HG03095 (cell line): ENCODE results near the gene PHLDB1.
"Not testable (repeated sequence)": the region's sequence is repeated elsewhere in the genome, so short reads cannot be mapped to it uniquely, and the experiment has no call there.

ENCODE experiments used
- ATAC-seq: cut with Tn5 transposase; IDR thresholded peaks from one replicate; pipeline ENCODE4 v1.9.1; 2021; ENCODE audit warnings: moderate library complexity; ENCODE audit not compliant: unreplicated experiment

PHLDB1 gene

DNA sequence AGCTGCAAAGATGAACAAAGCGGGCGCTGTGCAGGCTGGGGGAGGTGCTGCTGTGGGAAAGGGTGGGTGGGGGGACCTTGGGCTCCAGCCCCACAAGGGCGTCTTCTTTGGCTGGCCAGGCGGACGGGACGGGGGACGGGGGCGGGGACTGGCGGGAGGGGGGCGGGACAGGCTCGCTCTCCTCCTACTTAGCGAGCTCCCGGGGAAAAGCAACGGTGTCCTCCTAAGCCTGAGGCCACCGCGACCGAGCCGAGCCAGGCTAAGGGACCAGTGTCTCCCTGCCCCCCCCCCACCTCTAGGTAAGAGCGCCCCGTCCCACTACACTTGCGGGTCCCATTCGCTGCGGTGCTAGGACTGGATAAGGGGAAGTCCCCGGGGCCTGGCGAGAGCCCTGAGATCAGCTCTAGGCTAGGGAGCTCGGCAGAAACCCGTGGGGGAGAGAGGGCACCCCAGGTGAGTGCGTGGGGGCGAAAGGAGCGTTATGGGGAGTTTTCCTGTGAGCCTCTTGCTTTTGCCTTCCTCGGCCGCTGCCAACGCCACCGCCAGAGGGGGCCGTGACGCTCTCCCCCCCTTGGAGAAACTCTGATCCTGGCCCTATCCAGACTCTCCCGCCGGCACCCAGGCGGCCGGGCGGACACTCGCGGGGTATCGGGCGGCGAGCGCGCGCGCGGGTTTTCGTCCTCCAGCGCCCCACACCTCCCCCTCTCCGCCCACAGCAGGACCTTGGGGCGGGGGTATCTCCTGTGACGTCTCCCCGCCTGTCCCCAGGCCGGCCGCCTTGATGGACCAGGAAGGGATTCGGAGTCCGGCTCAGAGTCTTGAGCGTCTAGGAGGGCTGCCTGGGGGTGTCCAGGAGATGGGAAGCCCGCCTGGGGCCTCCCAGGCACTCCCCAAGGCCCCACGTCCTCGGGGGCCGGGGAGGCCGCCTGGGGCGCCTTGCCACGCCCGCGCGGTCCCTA is at the start of gene PHLDB1:
Gene PHLDB1 (plus strand): TSS at position 215 of the 959 bp plus-strand sequence. CDS start 6,222 bp downstream, outside the sequence.
- no peak for ATAC-seq

DNA sequence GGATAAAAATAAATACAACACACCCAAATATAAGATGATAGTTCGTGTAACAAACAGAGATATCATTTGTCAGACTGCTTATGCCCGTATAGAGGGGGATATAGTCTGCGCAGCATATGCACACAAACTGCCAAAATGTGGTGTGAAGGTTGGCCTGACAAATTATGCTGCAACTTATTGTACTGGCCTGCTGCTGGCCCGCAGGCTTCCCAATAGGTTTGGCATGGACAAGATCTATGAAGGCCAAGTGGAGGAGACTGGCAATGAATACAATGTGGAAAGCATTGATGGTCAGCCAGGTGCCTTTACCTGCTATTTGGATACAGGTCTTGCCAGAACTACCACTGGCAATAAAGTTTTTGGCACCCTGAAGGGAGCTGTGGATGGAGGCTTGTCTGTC is 46.6 kb upstream of the PHLDB1 start:
- no peak for ATAC-seq

DNA sequence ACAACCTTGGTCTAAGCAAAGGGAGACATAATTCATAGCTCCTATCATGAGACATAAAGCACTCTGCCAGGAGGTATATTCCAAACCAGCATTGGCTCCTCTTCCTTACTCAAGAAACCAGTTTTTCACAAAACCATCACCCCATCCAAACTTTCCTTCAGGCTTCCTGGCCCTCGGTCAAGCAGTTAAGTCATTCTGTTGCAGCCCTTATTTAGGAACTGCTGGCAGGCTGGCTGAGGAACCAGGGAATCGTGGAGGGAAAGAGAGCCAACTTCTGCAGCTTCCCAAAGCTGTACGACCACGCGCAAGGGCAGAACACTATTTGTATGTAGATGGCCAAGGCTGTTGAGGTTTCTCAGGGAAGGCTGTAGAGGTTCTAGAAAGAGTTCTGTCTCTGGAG is 42.4 kb upstream of the PHLDB1 start:
- ATAC-seq: no peak

DNA sequence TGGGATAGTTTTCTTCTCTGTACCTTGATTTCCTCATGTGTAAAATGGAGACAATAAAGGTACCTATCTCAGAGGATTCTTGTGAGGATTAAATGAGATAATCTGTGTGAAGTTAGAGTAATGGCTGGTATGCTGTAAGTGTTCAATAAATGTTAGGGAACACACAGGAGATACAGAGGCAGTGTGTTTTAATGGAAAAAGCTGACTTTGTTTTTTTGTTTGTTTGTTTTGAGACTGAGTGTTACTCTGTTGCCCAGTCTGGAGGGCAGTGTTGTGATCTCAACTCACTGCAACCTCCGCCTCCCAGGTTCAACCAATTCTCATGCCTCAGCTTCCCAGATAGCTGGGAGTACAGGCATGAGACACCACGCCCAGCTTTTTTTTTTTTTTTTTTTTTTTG is 37.7 kb upstream of the PHLDB1 start:
- ATAC-seq: no peak

DNA sequence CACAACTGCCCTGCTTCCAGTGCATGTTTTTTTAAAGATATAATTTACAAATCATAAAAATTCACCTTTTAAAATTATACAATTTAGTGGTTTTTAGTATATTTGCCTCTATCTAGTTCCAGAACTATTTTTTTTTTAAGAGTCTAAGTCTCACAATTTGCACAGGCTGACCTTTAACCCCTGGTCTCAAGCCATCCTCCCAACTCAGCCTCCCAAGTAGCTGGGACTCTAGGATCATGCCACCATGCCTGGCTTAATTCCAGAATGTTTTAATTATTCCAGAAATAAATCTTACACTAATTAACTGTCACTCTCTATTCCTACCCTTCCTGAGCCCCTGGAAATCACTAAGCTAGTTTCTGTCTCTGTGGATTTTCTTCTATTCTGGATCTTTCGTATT is 36.6 kb upstream of the PHLDB1 start:
- no peak for ATAC-seq

DNA sequence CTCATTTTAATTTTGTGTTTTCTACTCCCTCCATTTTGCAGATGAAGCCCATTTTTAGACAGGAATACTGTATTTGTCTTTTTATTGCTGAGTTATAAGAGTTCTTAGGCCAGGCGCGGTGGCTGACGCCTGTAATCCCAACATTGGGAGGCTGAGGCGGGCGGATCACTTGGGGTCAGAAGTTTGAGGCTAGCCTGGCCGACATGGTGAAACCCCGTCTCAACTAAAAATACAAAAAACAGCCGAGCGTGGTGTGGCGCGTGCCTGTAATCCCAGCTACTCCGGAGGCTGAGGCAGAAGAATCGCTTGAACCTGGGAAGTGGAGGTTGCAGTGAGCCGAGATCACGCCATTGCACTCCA is 35.7 kb upstream of the PHLDB1 start:
- ATAC-seq: not testable (repeated sequence)

DNA sequence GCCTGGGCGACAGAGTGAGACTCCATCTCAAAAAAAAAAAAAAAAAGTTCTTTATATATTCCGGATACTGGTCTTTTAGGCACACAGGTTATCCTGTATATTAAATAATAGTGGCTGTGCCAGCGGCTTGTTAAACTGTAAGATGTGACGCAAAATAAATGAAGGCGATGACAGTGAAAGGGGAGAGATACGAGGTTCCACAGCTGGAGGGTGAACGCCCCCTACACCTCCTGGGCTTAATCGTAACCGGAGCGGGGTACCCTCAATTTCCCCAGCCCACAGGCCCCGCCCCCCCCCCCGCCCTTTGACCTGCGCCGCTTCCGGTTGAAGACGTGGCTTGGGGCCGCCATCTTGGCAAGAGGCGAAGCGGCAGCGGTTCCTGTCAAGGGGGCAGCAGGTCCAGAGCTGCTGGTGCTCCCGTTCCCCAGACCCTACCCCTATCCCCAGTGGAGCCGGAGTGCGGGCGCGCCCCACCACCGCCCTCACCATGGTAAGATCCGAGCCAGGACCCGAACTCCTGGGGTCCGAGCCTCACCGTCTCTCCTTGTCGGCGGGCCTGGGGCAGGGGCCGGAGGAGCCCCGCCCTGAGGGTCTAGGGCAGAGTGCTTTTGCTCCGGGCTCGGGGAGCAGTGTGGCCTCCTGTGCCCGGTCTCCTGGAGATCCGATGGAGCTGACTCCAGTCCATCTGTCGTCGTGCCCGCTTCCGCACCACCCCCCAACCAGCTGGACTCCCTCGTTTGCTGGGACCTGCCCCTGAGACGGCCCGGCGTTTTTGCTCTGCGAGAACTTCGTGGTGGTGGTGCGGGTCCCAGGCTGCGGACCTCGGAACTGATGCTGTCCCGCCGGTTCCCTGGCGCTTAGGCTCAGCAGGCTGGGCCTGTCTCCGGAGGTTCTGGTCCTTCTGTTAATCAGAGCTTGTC is 35.1 kb upstream of the PHLDB1 start, which contains the start of gene ARCN1:
Gene ARCN1 (plus strand): TSS at position 349 of the 920 bp plus-strand sequence. CDS start 139 bp downstream, at position 488.
- no peak for ATAC-seq

DNA sequence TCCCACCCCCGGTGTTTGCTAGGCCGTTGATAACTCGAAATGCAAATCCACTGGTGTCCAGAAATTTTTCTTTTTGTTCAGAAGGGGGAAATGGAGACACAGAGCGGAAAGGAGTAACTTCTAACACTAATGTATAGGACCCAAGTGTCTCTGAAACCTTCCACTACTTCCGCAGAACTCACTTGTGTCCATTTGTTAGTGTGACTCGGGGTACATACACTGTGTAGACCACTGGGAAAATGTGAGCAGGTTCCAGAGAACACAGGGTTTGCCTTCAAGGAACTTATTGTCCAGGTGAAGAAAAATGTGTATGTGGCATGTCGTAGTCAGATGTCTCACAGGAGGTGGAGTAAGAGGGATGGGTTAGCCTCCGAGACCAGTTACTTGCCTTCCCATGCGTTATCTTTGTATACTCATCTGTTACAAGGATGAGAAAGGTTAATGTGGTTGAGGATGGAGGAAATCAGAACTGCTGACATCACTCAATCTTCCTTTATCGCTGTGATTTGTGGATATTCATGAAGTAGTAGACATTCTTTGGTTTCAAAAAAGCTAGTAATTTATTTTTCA is 34.3 kb upstream of the PHLDB1 start:
- ATAC-seq: no peak

DNA sequence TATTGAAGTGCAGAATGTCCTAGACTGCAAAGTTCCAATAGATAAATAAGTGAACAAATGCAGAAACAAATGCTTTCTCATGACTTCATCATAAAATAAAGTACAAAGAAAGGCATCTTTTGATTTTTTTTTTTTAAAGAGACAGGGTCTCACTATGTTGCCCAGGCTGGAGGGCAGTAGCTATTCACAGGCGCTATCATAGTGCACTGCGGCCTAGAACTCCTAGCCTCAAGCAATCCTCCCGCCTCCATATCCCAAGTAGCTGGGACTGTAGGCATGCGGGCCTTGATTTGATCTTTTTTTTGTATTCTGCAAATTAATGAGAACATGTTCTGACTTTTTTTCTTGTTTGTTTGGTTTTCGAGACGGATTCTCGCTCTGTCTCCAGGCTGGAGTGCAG is 32.8 kb upstream of the PHLDB1 start:
- ATAC-seq: no peak

DNA sequence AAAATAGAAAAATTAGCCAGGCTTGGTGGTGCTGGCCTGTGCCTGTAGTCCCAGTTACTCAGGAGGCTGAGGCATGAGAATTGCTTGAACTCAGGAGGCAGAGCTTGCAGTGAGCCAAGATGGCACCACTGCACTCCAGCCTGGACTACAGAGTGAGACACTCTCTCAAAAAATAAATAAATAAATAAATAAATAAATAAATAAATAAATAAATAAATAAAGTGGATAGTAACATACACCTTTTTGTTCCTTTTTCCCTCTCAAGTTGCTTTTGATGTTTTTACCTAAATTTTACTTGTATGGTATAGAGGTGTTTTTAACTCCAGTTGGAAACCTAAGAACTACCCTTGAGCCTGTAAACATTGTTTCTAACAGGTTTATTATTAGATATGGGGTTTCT is 29.4 kb upstream of the PHLDB1 start:
- not testable (repeated sequence) for ATAC-seq

DNA sequence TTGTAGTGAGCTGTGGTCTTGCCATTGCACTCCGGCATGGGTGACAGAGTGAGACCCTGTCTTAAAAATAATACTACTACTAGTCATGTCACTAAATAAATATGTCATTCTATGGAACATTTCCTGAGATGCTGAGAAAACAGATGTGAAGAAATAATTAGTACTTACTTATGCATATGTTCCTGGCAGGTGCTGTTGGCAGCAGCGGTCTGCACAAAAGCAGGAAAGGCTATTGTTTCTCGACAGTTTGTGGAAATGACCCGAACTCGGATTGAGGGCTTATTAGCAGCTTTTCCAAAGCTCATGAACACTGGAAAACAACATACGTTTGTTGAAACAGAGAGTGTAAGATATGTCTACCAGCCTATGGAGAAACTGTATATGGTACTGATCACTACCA is 26.4 kb upstream of the PHLDB1 start:
- no peak for ATAC-seq

DNA sequence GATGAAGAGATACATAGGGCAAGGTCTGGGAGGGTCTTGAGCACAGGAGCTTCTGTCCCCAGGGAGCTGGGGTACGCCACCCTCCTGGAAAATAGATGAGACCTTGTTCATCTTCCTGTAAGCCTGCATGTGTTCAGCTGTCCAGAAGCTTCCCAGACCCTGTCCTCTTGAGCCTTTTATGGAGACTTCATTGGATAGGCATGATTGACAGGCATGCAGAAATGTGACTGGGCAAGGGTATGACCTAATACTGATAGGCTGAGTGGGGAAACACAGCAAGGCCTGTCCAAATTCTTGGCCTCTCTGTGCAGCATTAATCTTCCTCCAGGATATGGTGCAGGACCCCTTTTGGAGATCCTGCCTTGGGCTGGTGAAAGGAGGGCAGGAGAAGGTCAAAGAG is 19.5 kb upstream of the PHLDB1 start:
- ATAC-seq: no peak

DNA sequence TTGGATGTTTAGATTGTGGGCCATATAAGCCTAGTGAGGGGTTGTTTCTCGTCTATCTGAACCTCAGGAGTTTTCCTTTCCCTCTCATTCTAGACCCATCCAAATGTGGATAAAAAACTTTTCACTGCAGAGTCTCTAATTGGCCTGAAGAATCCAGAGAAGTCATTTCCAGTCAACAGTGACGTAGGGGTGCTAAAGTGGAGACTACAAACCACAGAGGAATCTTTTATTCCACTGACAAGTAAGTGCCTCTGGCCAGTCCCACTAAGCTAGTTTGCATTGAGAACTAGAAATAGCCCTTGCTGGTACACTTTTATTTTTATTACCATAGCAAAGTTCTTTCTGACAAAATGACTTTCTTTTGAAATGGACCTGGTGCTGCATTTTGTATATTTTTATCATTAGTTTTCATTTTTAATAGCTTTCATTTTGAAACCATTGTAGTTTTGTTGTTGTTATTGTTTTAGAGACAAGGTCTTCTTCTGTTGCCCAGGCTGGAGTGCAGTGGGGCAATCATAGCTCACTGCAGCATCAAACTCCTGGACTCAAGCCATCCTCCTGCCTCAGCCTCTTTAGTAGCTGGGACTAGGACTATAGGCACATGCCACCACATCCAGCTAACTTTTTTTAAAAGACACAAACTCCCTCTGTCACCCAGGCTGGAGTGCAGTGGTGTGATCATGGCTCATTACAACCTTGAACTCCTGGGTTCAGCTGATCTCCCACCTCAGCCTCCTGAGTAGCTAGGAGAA is 14.6 kb upstream of the PHLDB1 start:
- no peak for ATAC-seq

DNA sequence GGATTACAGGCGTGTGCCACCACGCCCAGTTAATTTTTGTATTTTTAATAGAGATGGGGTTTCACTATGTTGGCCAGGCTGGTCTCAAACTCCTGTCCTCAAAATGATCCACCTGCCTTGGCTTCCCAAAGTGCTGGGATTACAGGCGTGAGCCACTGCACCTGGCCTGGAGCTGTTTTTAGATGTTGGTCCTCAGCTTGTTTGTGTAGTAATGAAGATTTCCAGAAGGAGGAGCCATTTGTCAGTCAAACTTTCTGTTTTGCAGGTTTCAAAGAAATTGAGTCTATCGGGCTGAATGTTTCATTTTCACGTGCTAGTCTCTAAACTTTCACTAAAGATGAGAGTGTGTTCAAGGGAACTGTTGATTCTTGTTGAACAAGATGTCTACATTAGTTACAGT is 12.4 kb upstream of the PHLDB1 start:
- not testable (repeated sequence) for ATAC-seq

DNA sequence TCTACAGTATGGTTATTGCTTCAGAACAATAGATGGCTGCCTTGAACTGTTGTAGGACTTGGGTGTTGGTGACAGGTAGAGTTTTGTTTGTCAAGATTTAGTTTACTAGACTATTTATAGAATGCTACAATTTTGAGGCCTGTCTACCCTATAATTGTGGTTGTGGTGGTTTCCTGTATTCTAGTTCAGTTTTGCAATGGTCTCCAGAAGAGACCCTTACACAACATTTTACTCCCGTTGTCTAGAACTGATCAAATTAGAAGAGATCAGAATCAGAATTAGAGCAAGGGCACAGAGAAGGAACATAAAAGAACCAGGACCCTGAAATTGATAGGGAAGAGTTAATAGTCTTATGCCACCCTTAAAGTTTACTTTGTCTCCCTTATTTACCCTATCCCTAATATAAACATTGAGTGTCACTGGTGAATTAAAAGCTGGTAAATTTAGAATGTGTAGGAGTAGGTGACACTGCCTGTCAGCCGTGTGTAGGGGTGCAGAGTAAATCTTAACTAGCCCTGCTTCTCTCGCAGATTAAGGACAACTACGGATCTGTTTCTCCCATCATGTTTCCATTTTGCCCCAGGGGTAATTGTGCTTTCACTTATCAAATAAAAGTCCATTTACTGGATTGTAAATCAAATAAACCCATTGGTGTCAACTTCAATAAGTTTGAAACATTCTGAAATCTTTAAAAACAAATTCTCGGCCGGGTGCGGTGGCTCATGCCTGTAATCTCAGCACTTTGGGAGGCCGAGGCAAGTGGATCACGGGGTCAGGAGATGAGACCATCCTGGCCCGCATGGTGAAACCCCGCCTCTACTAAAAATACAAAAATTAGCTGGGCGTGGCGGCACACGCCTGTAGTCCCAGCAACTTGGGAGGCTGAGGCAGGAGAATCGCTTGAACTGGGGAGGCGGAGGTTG is 10.9 kb upstream of the PHLDB1 start:
- no peak for ATAC-seq

DNA sequence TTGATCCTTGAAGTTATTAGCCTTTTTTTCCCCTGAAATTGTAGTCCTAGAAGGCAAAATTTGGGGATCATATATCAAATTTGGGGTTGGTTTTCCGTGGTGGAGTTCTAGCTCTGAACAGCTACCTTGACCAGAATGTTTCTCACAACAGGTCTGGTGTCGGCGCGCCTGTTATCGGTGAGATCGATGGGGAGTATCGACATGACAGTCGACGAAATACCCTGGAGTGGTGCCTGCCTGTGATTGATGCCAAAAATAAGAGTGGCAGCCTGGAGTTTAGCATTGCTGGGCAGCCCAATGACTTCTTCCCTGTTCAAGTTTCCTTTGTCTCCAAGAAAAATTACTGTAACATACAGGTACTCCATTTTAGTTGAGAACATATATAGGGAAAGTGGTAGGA is 9.9 kb upstream of the PHLDB1 start:
- no peak for ATAC-seq

DNA sequence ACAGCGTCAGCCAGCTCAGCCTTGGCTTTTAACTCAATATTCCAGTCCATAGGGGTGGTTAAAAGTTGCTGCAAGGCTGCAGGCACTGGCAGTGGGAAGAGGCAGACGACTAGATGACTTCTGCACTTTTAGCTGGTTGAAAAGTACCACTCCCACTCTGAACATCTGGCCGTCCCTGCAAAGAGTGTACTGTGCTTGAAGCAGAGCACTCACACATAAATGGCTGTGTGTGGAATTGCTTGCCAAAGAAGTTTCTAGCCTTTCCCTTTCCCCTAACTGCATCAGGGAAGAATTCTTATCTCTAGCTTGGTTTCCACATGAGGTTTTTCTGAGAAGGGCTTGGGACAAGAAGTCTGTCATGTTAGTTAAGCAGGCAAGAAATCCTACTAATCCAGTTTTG is 5.1 kb upstream of the PHLDB1 start:
- no peak for ATAC-seq

DNA sequence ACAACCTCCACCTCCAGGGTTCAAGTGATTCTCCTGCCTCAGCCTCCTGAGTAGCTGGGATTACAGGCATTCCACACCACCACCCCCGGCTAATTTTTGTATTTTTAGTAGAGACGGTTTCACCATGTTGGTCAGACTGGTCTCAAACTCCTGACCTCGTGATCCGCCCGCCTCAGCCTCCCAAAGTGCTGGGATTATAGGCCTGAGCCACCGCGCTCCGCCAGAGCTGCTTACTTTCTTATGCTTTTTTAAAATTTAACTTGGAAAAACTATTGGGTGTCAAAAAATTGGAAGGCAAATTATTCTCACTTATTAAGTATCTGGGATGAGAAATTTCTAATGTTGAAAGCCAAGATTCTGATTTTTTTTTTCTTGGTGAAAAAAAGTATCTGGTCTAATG is 3.7 kb upstream of the PHLDB1 start:
- not testable (repeated sequence) for ATAC-seq

DNA sequence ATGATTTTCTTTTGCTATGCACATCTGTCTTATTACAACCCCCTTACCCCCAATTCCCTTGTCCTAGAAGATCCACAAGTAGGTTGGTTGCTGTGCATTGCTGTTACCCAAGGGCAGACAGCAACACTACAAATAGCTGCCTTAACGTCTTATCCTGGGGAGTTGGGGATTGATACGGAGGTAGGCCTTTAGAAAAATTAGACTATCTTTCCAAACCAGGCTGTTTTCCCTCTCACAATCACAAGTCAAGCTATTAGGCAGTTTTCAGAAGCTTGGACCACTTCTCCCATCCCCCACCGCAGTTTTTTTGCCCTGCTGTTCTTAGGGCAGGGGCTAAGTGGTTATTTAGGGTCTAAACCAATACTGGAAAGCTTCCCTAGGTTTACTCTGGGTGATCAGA is 2.8 kb upstream of the PHLDB1 start:
- no peak for ATAC-seq
